Lower lobe of right lung (tissue), 2 donors: ENCODE results near the gene OS9. TPM values are rescaled to one million over a fixed set of nuclear protein-coding genes. Genes with fewer than 3 reads are reported as not detected.

Experiments
- ATAC-seq, 2 donors: fragments of 200-7000 bp; cut with Tn5 transposase; one replicate each; pipeline ENCODE4 v1.9.1; 2020 to 2022; ENCODE audit warnings: mild to moderate bottlenecking in 2 of 2, moderate library complexity in 2 of 2
- DNase-seq: peaks from one replicate; pipeline ENCODE4 v3.0.0-alpha.2; 2020
- H3K27ac ChIP-seq: fragments of 200-600 bp; one replicate; pipeline ENCODE4 v1.8.0; 2022
- H3K27me3 ChIP-seq: fragments of 200-600 bp; one replicate; pipeline ENCODE4 v1.8.0; 2022; ENCODE audit warnings: low read depth
- H3K36me3 ChIP-seq: fragments of 200-600 bp; one replicate; pipeline ENCODE4 v1.8.0; 2022; ENCODE audit warnings: mild to moderate bottlenecking
- H3K4me1 ChIP-seq: fragments of 200-600 bp; one replicate; pipeline ENCODE4 v1.8.0; 2022
- H3K4me3 ChIP-seq: fragments of 200-600 bp; one replicate; pipeline ENCODE4 v1.8.0; 2022; ENCODE audit warnings: mild to moderate bottlenecking
- H3K9me3 ChIP-seq: fragments of 200-600 bp; one replicate; pipeline ENCODE4 v1.8.0; 2022
- CTCF ChIP-seq: fragments of 200-600 bp; IDR thresholded peaks from one replicate; pipeline ENCODE4 v1.8.0; 2022; ENCODE audit warnings: antibody characterized with exemption, mild to moderate bottlenecking
- intact Hi-C: fragments of 100-400 bp; cut with DNase I; formaldehyde crosslinking; loops from one replicate; pipeline ENCODE4 v1.11.0; 2022
- microRNA-seq: library from miRNA; unstranded; fragments of <30 nt; microRNA quantifications from one replicate; pipeline ENCODE4 v1.2.0, GENCODE V29; 2020; ENCODE audit warnings: borderline number of aligned reads
- total RNA-seq: library from RNA; stranded (reverse); fragmentation: NEBNext Ultra II Directional; extraction: Animal tissue kit (Norgen Biotek cat#: 25700); gene quantifications from one replicate; pipeline ENCODE4 v1.2.1, GENCODE V29; 2021
- donor health status: DM: no; HTN: yes; CAD: no; lungs with severe emphysema.

Gene OS9
- total RNA-seq, 1 donor from 2014 or later, result 294 TPM

GRCh38 chr12:57770734-57771133 lies 76.8 kb downstream of the OS9 start:
- H3K27ac ChIP-seq, result no peak overlapping the region
- peaks cover 9% of the 10 kb centered on the region for H3K27me3 ChIP-seq
- H3K4me3 ChIP-seq, result no peak overlapping the region
- ATAC-seq, result no peak
- intact Hi-C loops, result no loop called here
- peaks cover 38% of the 10 kb centered on the region for H3K4me1 ChIP-seq
- H3K36me3 ChIP-seq, result peaks cover 24% of the 10 kb centered on the region
- H3K9me3 ChIP-seq, result no peaks in the 10 kb centered on the region
- no peak for DNase-seq
- no peak for TF ChIP-seq CTCF

Small RNA genes lying within 50 kb of the gene (microRNA-seq; reads per million reads assigned to microRNA genes)
- not detected for gene MIR6759

Other genes starting within 250 kb of the OS9 start
- gene INHBE, start 238.8 kb upstream of the OS9 start, total RNA-seq, result not detected
- gene GLI1, start 234.3 kb upstream of the OS9 start, total RNA-seq, result 0.21 TPM
- 54.2 TPM for gene ARHGAP9, start 214.3 kb upstream of the OS9 start, total RNA-seq
- gene MARS1, start 206.1 kb upstream of the OS9 start, total RNA-seq, result 131 TPM
- 26.1 TPM for gene DDIT3, start 173.6 kb upstream of the OS9 start, total RNA-seq
- gene MBD6, start 171.3 kb upstream of the OS9 start, total RNA-seq, result 93.1 TPM
- gene DCTN2, start 146.9 kb upstream of the OS9 start, total RNA-seq, result 88.3 TPM
- 0.09 TPM for gene KIF5A, start 144.1 kb upstream of the OS9 start, total RNA-seq
- 28.6 TPM for gene PIP4K2C, start 102.9 kb upstream of the OS9 start, total RNA-seq
- gene DTX3, start 89.3 kb upstream of the OS9 start, total RNA-seq, result 21.4 TPM
- 11.5 TPM for gene ARHGEF25, start 82.7 kb upstream of the OS9 start, total RNA-seq
- 0.89 TPM for gene B4GALNT1, start 60.9 kb upstream of the OS9 start, total RNA-seq
- 5.7 TPM for gene AGAP2, start 44.6 kb downstream of the OS9 start, total RNA-seq
- 41.1 TPM for gene TSPAN31, start 50.9 kb downstream of the OS9 start, total RNA-seq
- 68.4 TPM for gene CDK4, start 58.2 kb downstream of the OS9 start, total RNA-seq
- 20.0 TPM for gene MARCHF9, start 61.0 kb downstream of the OS9 start, total RNA-seq
- gene CYP27B1, start 72.9 kb downstream of the OS9 start, total RNA-seq, result 1.1 TPM
- 14.4 TPM for gene METTL1, start 78.0 kb downstream of the OS9 start, total RNA-seq
- 6.8 TPM for gene EEF1AKMT3, start 78.5 kb downstream of the OS9 start, total RNA-seq
- 22.6 TPM for gene TSFM, start 88.7 kb downstream of the OS9 start, total RNA-seq
- 10.8 TPM for gene AVIL, start 124.6 kb downstream of the OS9 start, total RNA-seq
- gene CTDSP2, start 152.6 kb downstream of the OS9 start, total RNA-seq, result 220 TPM
- gene ATP23, start 247.4 kb downstream of the OS9 start, total RNA-seq, result 5.4 TPM